MM.1S (cell line): ENCODE data around the gene ADAMTSL1.

Experiments used
- CTCF ChIP-seq: fragments of 300-600 bp; sonication (generic); IDR thresholded peaks from 2 replicates; pipeline ENCODE4 v1.5.1; 2016; ENCODE audit warnings: antibody characterized with exemption, low read length, mixed read lengths
- EZH2 ChIP-seq: fragments of 300-600 bp; sonication (generic); optimal IDR thresholded peaks from 2 replicates; pipeline ENCODE3; 2017; ENCODE audit warnings: low read depth, mild to moderate bottlenecking, antibody characterized with exemption, low read length, mixed read lengths
- EZH2phosphoT487 ChIP-seq: fragments of 300-600 bp; sonication (generic); IDR thresholded peaks from 2 replicates; pipeline ENCODE4 v1.6.1; 2018; ENCODE audit warnings: antibody characterized with exemption, low read length

- TF ChIP-seq CTCF (no peak), EZH2 (no peak), EZH2phosphoT487 (no peak)
These were observed 26.5 kb downstream of the ADAMTSL1 start for GRCh38 chr9:18500451-18500850.
